ENCODE results near the gene ALOX12B. TPM values are rescaled to one million over a fixed set of nuclear protein-coding genes. Genes with fewer than 3 reads are reported as not detected.

The ALOX12B gene
- total and polyA plus RNA-seq, 2 of the 13 experiments (the other 11 are each of a cell fraction or from before 2014, with no cell fraction given) = 0.13 TPM; not detected in 1

- TF ChIP-seq PAF1 (CRISPR knock-in tag; IDR thresholded peaks at IDR 0.05) = peak; percentile 92; the same call in 1 of the 2 replicates
- no peak for TF ChIP-seq FOXA1 (IDR thresholded peaks at IDR 0.05)
- TF ChIP-seq FOXA1 (CRISPR knock-in tag; IDR thresholded peaks at IDR 0.05) = peak; percentile 85
- TF ChIP-seq ZNF33A (CRISPR knock-in tag; IDR thresholded peaks at IDR 0.05; ENCODE audit: borderline replicate concordance) = 0 out of 2 replicates have a peak, but pooled peaks have one; percentile 21
- TF ChIP-seq MAX (IDR thresholded peaks at IDR 0.05) = no peak
- no peak for TF ChIP-seq HNRNPLL (IDR thresholded peaks at IDR 0.05; ENCODE audit: low read depth, low read length, poor library complexity, severe bottlenecking)
- TF ChIP-seq FOSL1 (CRISPR knock-in tag; IDR thresholded peaks at IDR 0.05; ENCODE audit: borderline replicate concordance) = no peak
- TF ChIP-seq CTCF (CRISPR knock-in tag; IDR thresholded peaks at IDR 0.05) = 0 out of 2 replicates have a peak, but pooled peaks have one; percentile 9
- 0 out of 2 replicates have a peak, but pooled peaks have one; percentile 8 for TF ChIP-seq AHDC1 (CRISPR knock-in tag; IDR thresholded peaks at IDR 0.05; ENCODE audit: borderline replicate concordance)
- no peak for TF ChIP-seq PRDM10 (CRISPR knock-in tag; IDR thresholded peaks at IDR 0.05; ENCODE audit: low read depth)
- TF ChIP-seq ZEB1 (IDR thresholded peaks at IDR 0.05; ENCODE audit: insufficient replicate concordance, low read depth) = peak; percentile 84
- TF ChIP-seq CC2D1A (CRISPR knock-in tag; IDR thresholded peaks at IDR 0.05) = no peak
- TF ChIP-seq ZNF232 (CRISPR knock-in tag; IDR thresholded peaks at IDR 0.05; ENCODE audit: borderline replicate concordance) = no peak
- TF ChIP-seq NR1H2 (CRISPR knock-in tag; IDR thresholded peaks at IDR 0.05; ENCODE audit: borderline replicate concordance, low read depth) = no peak
- 0 out of 2 replicates have a peak, but pooled peaks have one; percentile 37 for TF ChIP-seq ZNF256 (CRISPR knock-in tag; conservative IDR thresholded peaks at IDR 0.05)
- peak; percentile 89 for TF ChIP-seq BCL6 (CRISPR knock-in tag; IDR thresholded peaks at IDR 0.05)
- TF ChIP-seq POLR2G (IDR thresholded peaks at IDR 0.05; ENCODE audit: low read depth, low read length) = peak; percentile 19; the same call in 1 of the 2 replicates
- TF ChIP-seq ZNF563 (CRISPR knock-in tag; IDR thresholded peaks at IDR 0.05) = 0 out of 2 replicates have a peak, but pooled peaks have one; percentile 6
- peak; percentile 67 for TF ChIP-seq POLR2AphosphoS5 (IDR thresholded peaks at IDR 0.05; ENCODE audit: low read depth, low read length)
These were observed 30.4 kb downstream of the ALOX12B start (continued) for GRCh38 chr17:8056976-8057625.

All from HepG2 (cell line).